HepG2 (cell line): ENCODE results near the gene PCCB.

Experiments
- CTCF ChIP-seq: sonication (generic); formaldehyde crosslinking; IDR thresholded peaks from 2 replicates; pipeline ENCODE4 v1.5.0; 2020; ENCODE audit warnings: mild to moderate bottlenecking, missing genetic modification reagents, moderate library complexity
- TF ChIP-seq, protein P1 (sequence below): sonication (generic); formaldehyde crosslinking; IDR thresholded peaks from 2 replicates; pipeline ENCODE4 v1.4.0; 2020; ENCODE audit warnings: missing genetic modification reagents

DNA sequence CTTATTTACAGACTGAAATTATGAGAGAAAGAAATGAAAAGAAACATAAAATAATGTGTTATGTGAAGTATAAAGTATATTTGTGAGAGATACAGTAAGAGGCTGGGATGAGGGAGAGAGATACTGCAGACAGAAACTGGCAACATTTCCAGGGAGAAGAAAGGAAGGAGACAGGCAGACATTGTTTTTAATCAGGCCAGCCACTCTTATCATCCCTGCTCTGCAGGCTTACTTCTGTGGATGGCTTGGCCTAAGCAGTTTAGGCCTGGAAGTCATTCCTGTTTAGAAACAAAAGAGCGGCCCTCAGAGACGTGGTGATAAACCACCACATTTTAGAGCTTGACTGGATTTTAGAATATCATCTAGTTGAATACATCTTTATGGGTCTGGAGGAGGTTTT lies 12.4 kb downstream of the PCCB start:
- TF ChIP-seq CTCF (CRISPR knock-in tag): no peak
- TF ChIP-seq, protein P1, sequence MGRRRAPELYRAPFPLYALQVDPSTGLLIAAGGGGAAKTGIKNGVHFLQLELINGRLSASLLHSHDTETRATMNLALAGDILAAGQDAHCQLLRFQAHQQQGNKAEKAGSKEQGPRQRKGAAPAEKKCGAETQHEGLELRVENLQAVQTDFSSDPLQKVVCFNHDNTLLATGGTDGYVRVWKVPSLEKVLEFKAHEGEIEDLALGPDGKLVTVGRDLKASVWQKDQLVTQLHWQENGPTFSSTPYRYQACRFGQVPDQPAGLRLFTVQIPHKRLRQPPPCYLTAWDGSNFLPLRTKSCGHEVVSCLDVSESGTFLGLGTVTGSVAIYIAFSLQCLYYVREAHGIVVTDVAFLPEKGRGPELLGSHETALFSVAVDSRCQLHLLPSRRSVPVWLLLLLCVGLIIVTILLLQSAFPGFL: no peak
